ENCODE measurements around the gene GSK3B. TPM values are rescaled to one million over a fixed set of nuclear protein-coding genes. Genes with fewer than 3 reads are reported as not detected.

The GSK3B gene
- total and polyA plus RNA-seq, 2 donors (not counting 1 experiment from before 2014, with no cell fraction given), result 12.3 to 33.3 TPM

DNA sequence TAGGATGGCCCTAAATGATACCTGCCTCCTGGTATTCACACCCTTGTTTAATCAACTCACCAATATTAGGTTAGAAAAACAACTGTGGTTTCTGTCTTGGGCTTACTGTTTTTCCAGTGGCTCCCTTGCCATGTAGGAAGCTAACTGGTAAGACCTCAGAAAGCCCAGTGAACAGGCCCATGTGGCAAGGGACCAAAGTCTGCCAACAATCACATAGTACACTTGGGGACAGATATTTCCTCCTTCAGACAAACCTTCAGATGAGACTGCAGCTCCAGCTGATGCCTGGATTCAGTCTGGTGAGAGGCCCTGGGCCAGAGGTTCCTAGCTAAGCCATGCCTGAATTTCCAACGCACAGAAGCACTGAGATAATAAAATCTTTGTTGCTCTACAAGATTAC, 96.1 kb downstream of the GSK3B start:
- intact Hi-C loops (cut with micrococcal nuclease), result no loop called here
- Mint-ChIP-seq H3K9me3 (ENCODE audit: insufficient read depth) (no peaks in the 10 kb centered on the region), H3K4me3 (no peak overlapping the region), H3K27ac (no peak overlapping the region), H3K27me3 (no peaks in the 10 kb centered on the region), H3K4me1 (no peaks in the 10 kb centered on the region)
- Histone ChIP-seq H3K4me2 (replicated peaks; ENCODE audit: low read depth, low read length, poor library complexity, severe bottlenecking) (no peak overlapping the region), H3K9ac (ENCODE audit: low read length) (no peak overlapping the region), H3K4me1 (ENCODE audit: control insufficient read depth in 2 of 2, insufficient read depth in 2 of 2, low read length in 2 of 2) (no peaks in the 10 kb centered on the region), H4K20me1 (ENCODE audit: control insufficient read depth, insufficient read depth, low read length, poor library complexity, severe bottlenecking) (peaks cover 14% of the 10 kb centered on the region), H3K4me3 (ENCODE audit: control extremely low read depth in 1 of 5, extremely low read depth in 1 of 5, insufficient read depth in 1 of 5, low read depth in 2 of 5, low read length in 4 of 5) (no peak overlapping the region), H3K9me3 (ENCODE audit: control extremely low read depth in 1 of 3, control insufficient read depth in 2 of 3, insufficient read depth in 1 of 3, low read length in 2 of 3) (peaks cover 0 to 3% (median 0%) of the 10 kb centered on the region in 3 donors), H3K36me3 (replicated peaks in 1 of 2; ENCODE audit: control extremely low read depth in 1 of 2, control insufficient read depth in 1 of 2, extremely low read depth in 1 of 2, insufficient read depth in 2 of 2, low read length in 1 of 2) (peaks cover 0 to 17% of the 10 kb centered on the region in 2 experiments), H3K27me3 (replicated peaks in 1 of 4; ENCODE audit: control extremely low read depth in 1 of 4, control insufficient read depth in 3 of 4, insufficient read depth in 4 of 4, low read length in 3 of 4) (no peaks in the 10 kb centered on the region), H2AFZ (ENCODE audit: insufficient read depth, low read depth, low read length, poor library complexity, severe bottlenecking) (no peak overlapping the region), H3K27ac (ENCODE audit: low read length in 2 of 2) (no peak overlapping the region), H3K79me2 (ENCODE audit: control insufficient read depth, insufficient read depth, low read length) (peaks cover 57% of the 10 kb centered on the region)
- WGBS (ENCODE audit: insufficient coverage), result no CpG with 5 or more reads among the region's 1 CpG
- ATAC-seq (ENCODE audit: low read depth), result no peak
- DNase-seq, result no peak
- ChIA-PET CTCF (no interaction called here), POLR2A (no interaction called here)
- TF ChIP-seq, protein P1, sequence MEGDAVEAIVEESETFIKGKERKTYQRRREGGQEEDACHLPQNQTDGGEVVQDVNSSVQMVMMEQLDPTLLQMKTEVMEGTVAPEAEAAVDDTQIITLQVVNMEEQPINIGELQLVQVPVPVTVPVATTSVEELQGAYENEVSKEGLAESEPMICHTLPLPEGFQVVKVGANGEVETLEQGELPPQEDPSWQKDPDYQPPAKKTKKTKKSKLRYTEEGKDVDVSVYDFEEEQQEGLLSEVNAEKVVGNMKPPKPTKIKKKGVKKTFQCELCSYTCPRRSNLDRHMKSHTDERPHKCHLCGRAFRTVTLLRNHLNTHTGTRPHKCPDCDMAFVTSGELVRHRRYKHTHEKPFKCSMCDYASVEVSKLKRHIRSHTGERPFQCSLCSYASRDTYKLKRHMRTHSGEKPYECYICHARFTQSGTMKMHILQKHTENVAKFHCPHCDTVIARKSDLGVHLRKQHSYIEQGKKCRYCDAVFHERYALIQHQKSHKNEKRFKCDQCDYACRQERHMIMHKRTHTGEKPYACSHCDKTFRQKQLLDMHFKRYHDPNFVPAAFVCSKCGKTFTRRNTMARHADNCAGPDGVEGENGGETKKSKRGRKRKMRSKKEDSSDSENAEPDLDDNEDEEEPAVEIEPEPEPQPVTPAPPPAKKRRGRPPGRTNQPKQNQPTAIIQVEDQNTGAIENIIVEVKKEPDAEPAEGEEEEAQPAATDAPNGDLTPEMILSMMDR (IDR thresholded peaks at IDR 0.05), result no peak
- no peak for TF ChIP-seq EZH2 (IDR thresholded peaks at IDR 0.05; ENCODE audit: borderline replicate concordance, insufficient read depth, low read depth, low read length, poor library complexity, severe bottlenecking)

DNA sequence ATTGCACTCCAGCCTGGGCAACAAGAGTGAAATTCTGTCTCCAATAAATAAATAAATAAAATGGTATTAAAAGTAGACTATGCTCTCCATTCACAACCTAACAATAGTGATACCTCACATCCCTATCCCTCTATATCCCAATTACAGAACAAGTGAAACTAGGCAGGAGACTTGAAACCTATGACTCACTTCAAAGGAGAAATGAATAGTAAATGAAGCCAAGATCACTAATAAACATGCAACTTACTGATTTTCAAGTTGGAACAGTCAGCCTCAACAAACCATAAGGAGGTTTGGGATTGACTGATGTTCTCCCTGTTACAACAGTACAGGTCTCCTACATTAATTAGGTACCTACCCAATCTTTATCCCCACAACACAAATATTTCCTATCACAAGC, 103.4 kb downstream of the GSK3B start:
- POLR2A ChIA-PET, result no interaction called here
- Histone ChIP-seq H3K4me2 (replicated peaks; ENCODE audit: low read depth, low read length, poor library complexity, severe bottlenecking) (no peak overlapping the region), H3K4me1 (ENCODE audit: control insufficient read depth in 2 of 2, insufficient read depth in 2 of 2, low read length in 2 of 2) (no peaks in the 10 kb centered on the region), H3K27ac (ENCODE audit: low read length in 2 of 2) (no peak overlapping the region), H3K9ac (ENCODE audit: low read length) (no peak overlapping the region), H2AFZ (ENCODE audit: insufficient read depth, low read depth, low read length, poor library complexity, severe bottlenecking) (no peak overlapping the region), H3K9me3 (ENCODE audit: control extremely low read depth in 1 of 3, control insufficient read depth in 2 of 3, insufficient read depth in 1 of 3, low read length in 2 of 3) (no peaks in the 10 kb centered on the region), H3K79me2 (ENCODE audit: control insufficient read depth, insufficient read depth, low read length) (peaks cover 59% of the 10 kb centered on the region), H4K20me1 (ENCODE audit: control insufficient read depth, insufficient read depth, low read length, poor library complexity, severe bottlenecking) (peaks cover 14% of the 10 kb centered on the region), H3K27me3 (replicated peaks in 1 of 4; ENCODE audit: control extremely low read depth in 1 of 4, control insufficient read depth in 3 of 4, insufficient read depth in 4 of 4, low read length in 3 of 4) (no peaks in the 10 kb centered on the region), H3K36me3 (replicated peaks in 1 of 2; ENCODE audit: control extremely low read depth in 1 of 2, control insufficient read depth in 1 of 2, extremely low read depth in 1 of 2, insufficient read depth in 2 of 2, low read length in 1 of 2) (peaks cover 0 to 1% of the 10 kb centered on the region in 2 experiments), H3K4me3 (ENCODE audit: control extremely low read depth in 1 of 5, extremely low read depth in 1 of 5, insufficient read depth in 1 of 5, low read depth in 2 of 5, low read length in 4 of 5) (no peak overlapping the region)
- TF ChIP-seq EZH2 (IDR thresholded peaks at IDR 0.05; ENCODE audit: borderline replicate concordance, insufficient read depth, low read depth, low read length, poor library complexity, severe bottlenecking), result no peak
- TF ChIP-seq, protein P1 (IDR thresholded peaks at IDR 0.05), result no peak
- CTCF ChIA-PET, result no interaction called here
- peaks cover 10% of the 10 kb centered on the region for H3K4me1 Mint-ChIP-seq
- no peak overlapping the region for H3K4me3 Mint-ChIP-seq
- H3K27ac Mint-ChIP-seq, result no peak overlapping the region
- DNase-seq (no peak), ATAC-seq (ENCODE audit: low read depth) (no peak)
- peaks cover 2% of the 10 kb centered on the region for H3K9me3 Mint-ChIP-seq (ENCODE audit: insufficient read depth)
- H3K27me3 Mint-ChIP-seq, result no peaks in the 10 kb centered on the region
- intact Hi-C loops (cut with micrococcal nuclease), result no loop called here

All from B cell (primary cell).